GM12878 (cell line): Measurements from ENCODE around the gene CCDC134.

Experiments used
- BHLHE40 ChIP-seq, 2 experiments: fragments of 450-650 bp in 1 of 2; IDR thresholded peaks; 2 replicates each; pipeline ENCODE4 v1.6.1; 2011 to 2017; ENCODE audit warnings: low read depth in 2 of 2, borderline replicate concordance in 1 of 2, improper control_type of control experiment in 1 of 2, low read length in 1 of 2, mild to moderate bottlenecking in 1 of 2
- CHD2 ChIP-seq: IDR thresholded peaks from 2 replicates; pipeline ENCODE4 v1.6.1; 2011; ENCODE audit warnings: low read depth, low read length, improper control_type of control experiment, borderline replicate concordance
- CTCF ChIP-seq, 3 experiments: IDR thresholded peaks in 2 of 3; conservative IDR thresholded peaks in 1 of 3; 2 replicates each; pipeline ENCODE4 v1.5.1; 2011; ENCODE audit warnings: low read depth in 3 of 3, low read length in 3 of 3, mild to moderate bottlenecking in 3 of 3, control low read depth in 2 of 3, moderate library complexity in 2 of 3, inconsistent platforms in 1 of 3, mixed read lengths in 1 of 3; ENCODE audit not compliant: control insufficient read depth in 2 of 3, insufficient read depth in 1 of 3; ENCODE audit errors: extremely low read depth in 1 of 3
- ELK1 ChIP-seq: IDR thresholded peaks from 2 replicates; pipeline ENCODE4 v1.6.1; 2012; ENCODE audit warnings: low read depth, low read length, improper control_type of control experiment
- EZH2 ChIP-seq: IDR thresholded peaks from 2 replicates; pipeline ENCODE4 v1.6.1; 2012; ENCODE audit warnings: low read depth, mild to moderate bottlenecking, control low read depth, inconsistent platforms, low read length, borderline replicate concordance; ENCODE audit not compliant: control insufficient read depth
- KDM1A ChIP-seq: fragments of 200-600 bp; sonication (generic); IDR thresholded peaks from 2 replicates; pipeline ENCODE4 v1.6.1; 2016; ENCODE audit warnings: borderline replicate concordance
- LARP7 ChIP-seq: fragments of 450-650 bp; IDR thresholded peaks from 2 replicates; pipeline ENCODE4 v1.6.1; 2017; ENCODE audit warnings: mild to moderate bottlenecking
- TCF3 ChIP-seq: IDR thresholded peaks from 2 replicates; pipeline ENCODE4 v1.6.1; 2012; ENCODE audit warnings: low read depth, mild to moderate bottlenecking, low read length, borderline replicate concordance; ENCODE audit not compliant: insufficient read depth
- YY1 ChIP-seq: IDR thresholded peaks from 2 replicates; pipeline ENCODE4 v1.6.1; 2011; ENCODE audit warnings: low read depth, mild to moderate bottlenecking, low read length
- ZNF24 ChIP-seq: fragments of 450-650 bp; IDR thresholded peaks from 2 replicates; pipeline ENCODE4 v1.6.1; 2017; ENCODE audit warnings: antibody characterized with exemption, mild to moderate bottlenecking
- TF ChIP-seq, protein P1 (sequence below): fragments of 450-650 bp; IDR thresholded peaks from 2 replicates; pipeline ENCODE4 v1.6.1; 2018; ENCODE audit warnings: mild to moderate bottlenecking, low read depth, moderate library complexity; ENCODE audit not compliant: partially characterized antibody

DNA sequence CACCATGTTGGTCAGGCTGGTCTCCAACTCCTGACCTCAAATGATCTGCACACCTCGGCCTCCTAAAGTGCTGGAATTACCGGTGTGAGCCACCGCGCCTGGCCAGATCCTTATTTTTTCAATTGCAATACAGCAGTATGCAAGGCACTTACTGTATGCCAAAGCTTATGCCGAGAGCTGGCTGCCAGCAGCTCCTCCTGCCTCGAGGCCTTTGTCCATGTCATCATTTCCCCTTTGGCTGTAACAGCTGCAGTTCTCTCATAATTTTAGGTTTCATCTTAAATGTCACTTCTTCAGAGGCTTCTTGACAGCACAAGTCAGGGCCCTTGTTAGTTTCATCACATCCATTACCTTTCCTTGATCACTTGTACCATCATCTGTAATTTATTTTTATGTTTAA lies 30.9 kb downstream of the CCDC134 start:
- TF ChIP-seq, protein P1, sequence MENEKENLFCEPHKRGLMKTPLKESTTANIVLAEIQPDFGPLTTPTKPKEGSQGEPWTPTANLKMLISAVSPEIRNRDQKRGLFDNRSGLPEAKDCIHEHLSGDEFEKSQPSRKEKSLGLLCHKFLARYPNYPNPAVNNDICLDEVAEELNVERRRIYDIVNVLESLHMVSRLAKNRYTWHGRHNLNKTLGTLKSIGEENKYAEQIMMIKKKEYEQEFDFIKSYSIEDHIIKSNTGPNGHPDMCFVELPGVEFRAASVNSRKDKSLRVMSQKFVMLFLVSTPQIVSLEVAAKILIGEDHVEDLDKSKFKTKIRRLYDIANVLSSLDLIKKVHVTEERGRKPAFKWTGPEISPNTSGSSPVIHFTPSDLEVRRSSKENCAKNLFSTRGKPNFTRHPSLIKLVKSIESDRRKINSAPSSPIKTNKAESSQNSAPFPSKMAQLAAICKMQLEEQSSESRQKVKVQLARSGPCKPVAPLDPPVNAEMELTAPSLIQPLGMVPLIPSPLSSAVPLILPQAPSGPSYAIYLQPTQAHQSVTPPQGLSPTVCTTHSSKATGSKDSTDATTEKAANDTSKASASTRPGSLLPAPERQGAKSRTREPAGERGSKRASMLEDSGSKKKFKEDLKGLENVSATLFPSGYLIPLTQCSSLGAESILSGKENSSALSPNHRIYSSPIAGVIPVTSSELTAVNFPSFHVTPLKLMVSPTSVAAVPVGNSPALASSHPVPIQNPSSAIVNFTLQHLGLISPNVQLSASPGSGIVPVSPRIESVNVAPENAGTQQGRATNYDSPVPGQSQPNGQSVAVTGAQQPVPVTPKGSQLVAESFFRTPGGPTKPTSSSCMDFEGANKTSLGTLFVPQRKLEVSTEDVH = no peak
- 0 out of 2 replicates have a peak, but pooled peaks have one; percentile 10 for TF ChIP-seq TCF3
- TF ChIP-seq CTCF (IDR thresholded peaks at IDR 0.05 in 2 of 3, conservative IDR thresholded peaks at IDR 0.05 in 1 of 3; ENCODE audit: control insufficient read depth in 2 of 3, extremely low read depth in 1 of 3, insufficient read depth in 1 of 3, low read depth in 3 of 3, low read length in 3 of 3) = no peak
- no peak for TF ChIP-seq EZH2
- TF ChIP-seq KDM1A = no peak
- no peak for TF ChIP-seq ZNF24
- TF ChIP-seq YY1 = no peak
- no peak for TF ChIP-seq ELK1
- TF ChIP-seq LARP7 = no peak
- no peak for TF ChIP-seq CHD2
- no peak for TF ChIP-seq BHLHE40 (IDR thresholded peaks at IDR 0.05; ENCODE audit: borderline replicate concordance in 1 of 2, low read depth in 2 of 2, low read length in 1 of 2)
